GM19238 (cell line): ENCODE results near the gene MT1G.
A peak's percentile ranks its signal among the peaks of the same experiment; 100 is the strongest.
"Not testable (repeated sequence)": the region's sequence is repeated elsewhere in the genome, so short reads cannot be mapped to it uniquely, and the experiment has no call there.

Experiments
- DNase-seq: peaks from one replicate; pipeline ENCODE4 v3.0.0; 2011; ENCODE audit warnings: low spot score; ENCODE audit not compliant: insufficient read length

The MT1G gene

GRCh38 chr16:56684926-56685590 is 17.2 kb upstream of the MT1G start:
- no peak for DNase-seq

GRCh38 chr16:56684256-56684925 is 16.5 kb upstream of the MT1G start:
- no peak for DNase-seq

GRCh38 chr16:56683424-56684172 is 15.7 kb upstream of the MT1G start:
- no peak for DNase-seq

- no peak for DNase-seq
Observed at GRCh38 chr16:56682703-56683397, 15.0 kb upstream of the MT1G start.

- DNase-seq, result peak; percentile 89
Observed at GRCh38 chr16:56681939-56682702, 14.3 kb upstream of the MT1G start, which contains the start of gene MT1X. Gene MT1X, plus strand, starts transcription at chr16:56682470. Its CDS starts 71 bp downstream, at chr16:56682541.

- DNase-seq, result no peak
Observed at GRCh38 chr16:56679818-56680217, 12.0 kb upstream of the MT1G start.

- DNase-seq, result no peak
Observed at GRCh38 chr16:56679078-56679730, 11.3 kb upstream of the MT1G start.

GRCh38 chr16:56677474-56677873 is 9.6 kb upstream of the MT1G start:
- no peak for DNase-seq

- no peak for DNase-seq
Observed at GRCh38 chr16:56675685-56676210, 7.9 kb upstream of the MT1G start.

GRCh38 chr16:56674570-56674969 is 6.7 kb upstream of the MT1G start:
- DNase-seq, result not testable (repeated sequence)

GRCh38 chr16:56673921-56674320 is 6.1 kb upstream of the MT1G start:
- DNase-seq, result no peak

- DNase-seq, result no peak
Observed at GRCh38 chr16:56672761-56673536, 5.1 kb upstream of the MT1G start.

GRCh38 chr16:56672171-56672570 is 4.3 kb upstream of the MT1G start:
- DNase-seq, result not testable (repeated sequence)

GRCh38 chr16:56671691-56672090 is 3.8 kb upstream of the MT1G start:
- not testable (repeated sequence) for DNase-seq

GRCh38 chr16:56670620-56670934 is 2.7 kb upstream of the MT1G start:
- DNase-seq, result no peak

- no peak for DNase-seq
Observed at GRCh38 chr16:56669840-56670619, 2.2 kb upstream of the MT1G start.

- DNase-seq, result no peak
Observed at GRCh38 chr16:56669005-56669839, 1.4 kb upstream of the MT1G start, which contains the start of gene MT1H. Gene MT1H, plus strand, starts transcription at chr16:56669814. Its CDS starts 71 bp downstream, at chr16:56669885.
